GM18858 (cell line): Measurements from ENCODE around the gene FAM78A.

ENCODE experiments used
- ATAC-seq: cut with Tn5 transposase; IDR thresholded peaks from one replicate; pipeline ENCODE4 v1.9.1; 2021; ENCODE audit not compliant: unreplicated experiment

Gene FAM78A

GRCh38 chr9:131276094-131276888 lies at the start of gene FAM78A:
Gene FAM78A (minus strand): TSS chr9:131276510. CDS start chr9:131276179, 331 bp downstream.
- ATAC-seq: no peak

GRCh38 chr9:131324736-131325679 lies 48.7 kb upstream of the FAM78A start:
- no peak for ATAC-seq

- ATAC-seq: no peak
Observed at GRCh38 chr9:131323629-131324028, 47.3 kb upstream of the FAM78A start.

GRCh38 chr9:131320031-131320685 lies 43.8 kb upstream of the FAM78A start:
- no peak for ATAC-seq

- no peak for ATAC-seq
Observed at GRCh38 chr9:131319486-131319885, 43.2 kb upstream of the FAM78A start.

- ATAC-seq: no peak
Observed at GRCh38 chr9:131318231-131319085, 42.1 kb upstream of the FAM78A start.

- ATAC-seq: no peak
Observed at GRCh38 chr9:131312822-131313770, 36.8 kb upstream of the FAM78A start.

- no peak for ATAC-seq
Observed at GRCh38 chr9:131312246-131312645, 35.9 kb upstream of the FAM78A start.

GRCh38 chr9:131310833-131311554 lies 34.7 kb upstream of the FAM78A start:
- ATAC-seq: no peak

GRCh38 chr9:131309530-131310276 lies 33.4 kb upstream of the FAM78A start:
- no peak for ATAC-seq

GRCh38 chr9:131308906-131309529 lies 32.7 kb upstream of the FAM78A start:
- no peak for ATAC-seq

- no peak for ATAC-seq
Observed at GRCh38 chr9:131308452-131308851, 32.1 kb upstream of the FAM78A start.

GRCh38 chr9:131307974-131308373 lies 31.7 kb upstream of the FAM78A start:
- no peak for ATAC-seq

GRCh38 chr9:131306397-131307004 lies 30.2 kb upstream of the FAM78A start:
- no peak for ATAC-seq

GRCh38 chr9:131304676-131305355 lies 28.5 kb upstream of the FAM78A start:
- no peak for ATAC-seq
